H1 (cell line): ENCODE measurements around the gene LARP4B. TPM values are rescaled to one million over a fixed set of nuclear protein-coding genes. Genes with fewer than 3 reads are reported as not detected.

Experiments used
- RAD21 ChIP-seq, 2 experiments: IDR thresholded peaks in 1 of 2; conservative IDR thresholded peaks in 1 of 2; 2 replicates each; pipeline ENCODE4 v1.6.1; 2011; ENCODE audit warnings: low read depth in 2 of 2, low read length in 2 of 2, improper control_type of control experiment in 1 of 2, inconsistent platforms in 1 of 2, mild to moderate bottlenecking in 1 of 2, moderate library complexity in 1 of 2
- polyA plus RNA-seq, 7 experiments: library from polyadenylated mRNA; depleted of rRNA in 3 of 7; stranded (reverse) in 5 of 7; unstranded in 2 of 7; fragments of >200 nt in 5 of 7; fragments of 200-250 nt in 2 of 7; gene quantifications; 1 replicate in 5 of 7; 2 replicates in 1 of 7; 4 replicates in 1 of 7; pipeline versions ENCODE4 v1.2.1 to v1.2.3, GENCODE V29; 2011 to 2013; ENCODE audit warnings: missing spikeins in 2 of 7, mixed read lengths in 2 of 7
- total RNA-seq: library from RNA; stranded (reverse); fragmentation: NEBNext Ultra II Directional; extraction: Animal tissue kit (Norgen Biotek cat#: 25700); gene quantifications from 2 replicates; pipeline ENCODE4 v1.2.1, GENCODE V29; 2021

LARP4B gene
- total and polyA plus RNA-seq, 2 of the 8 experiments (the other 6 are each of a cell fraction or from before 2014, with no cell fraction given) = 20.1 to 78.6 TPM

- TF ChIP-seq RAD21 (IDR thresholded peaks at IDR 0.05 in 1 of 2, conservative IDR thresholded peaks at IDR 0.05 in 1 of 2; ENCODE audit: low read depth in 2 of 2, low read length in 2 of 2) = no peak
These were observed 163.7 kb downstream of the LARP4B start (continued) for GRCh38 chr10:767794-768193.
